Activated B cell treated with CpG ODN at 0.5 μM for 24 hours (primary cell): Measurements from ENCODE around the gene MAD1L1. TPM values are rescaled to one million over a fixed set of nuclear protein-coding genes. Genes with fewer than 3 reads are reported as not detected.

Source experiments
- ATAC-seq: fragments of 200-7000 bp; cut with Tn5 transposase; one replicate; pipeline ENCODE4 v1.10.0; 2021; ENCODE audit warnings: low read depth, mild to moderate bottlenecking, moderate library complexity
- CTCF ChIA-PET: fragments of 350-600 bp; sonication (Branson Sonifier 250); formaldehyde crosslinking; loops from one replicate; lab custom pipeline; 2021; ENCODE audit warnings: antibody characterized with exemption; lab: Charles Lee
- POLR2A ChIA-PET: fragments of 350-600 bp; sonication (Branson Sonifier 250); formaldehyde crosslinking; loops from one replicate; lab custom pipeline; 2021; ENCODE audit warnings: antibody characterized with exemption; lab: Charles Lee
- DNase-seq: peaks from one replicate; pipeline ENCODE4 v3.0.0; 2022
- H3K27ac Mint-ChIP-seq: one replicate; pipeline ENCODE4 v1.8.0; 2020; ENCODE audit warnings: mixed read lengths
- H3K27me3 Mint-ChIP-seq: one replicate; pipeline ENCODE4 v1.8.0; 2021; ENCODE audit warnings: mixed read lengths
- H3K36me3 Mint-ChIP-seq: one replicate; pipeline ENCODE4 v1.8.0; 2021; ENCODE audit warnings: low read depth, mixed read lengths
- H3K4me1 Mint-ChIP-seq: one replicate; pipeline ENCODE4 v1.8.0; 2021; ENCODE audit warnings: mixed read lengths
- H3K4me3 Mint-ChIP-seq: one replicate; pipeline ENCODE4 v1.8.0; 2020; ENCODE audit warnings: mild to moderate bottlenecking, mixed read lengths
- H3K9me3 Mint-ChIP-seq: one replicate; pipeline ENCODE4 v1.8.0; 2020; ENCODE audit warnings: mixed read lengths
- intact Hi-C: fragments of 100-400 bp; cut with micrococcal nuclease; formaldehyde crosslinking; loops from one replicate; pipeline ENCODE4 v1.15.1; 2024
- total RNA-seq: library from RNA; stranded (reverse); gene quantifications from 2 replicates; pipeline ENCODE4 v1.2.3, GENCODE V29; 2022
- TF ChIP-seq, protein P1 (sequence below): fragments of 200-600 bp; IDR thresholded peaks from one replicate; pipeline ENCODE4 v1.8.0; 2022; ENCODE audit warnings: antibody characterized with exemption, mild to moderate bottlenecking

MAD1L1 gene
- total RNA-seq, 1 donor from 2014 or later, result 54.6 TPM

DNA sequence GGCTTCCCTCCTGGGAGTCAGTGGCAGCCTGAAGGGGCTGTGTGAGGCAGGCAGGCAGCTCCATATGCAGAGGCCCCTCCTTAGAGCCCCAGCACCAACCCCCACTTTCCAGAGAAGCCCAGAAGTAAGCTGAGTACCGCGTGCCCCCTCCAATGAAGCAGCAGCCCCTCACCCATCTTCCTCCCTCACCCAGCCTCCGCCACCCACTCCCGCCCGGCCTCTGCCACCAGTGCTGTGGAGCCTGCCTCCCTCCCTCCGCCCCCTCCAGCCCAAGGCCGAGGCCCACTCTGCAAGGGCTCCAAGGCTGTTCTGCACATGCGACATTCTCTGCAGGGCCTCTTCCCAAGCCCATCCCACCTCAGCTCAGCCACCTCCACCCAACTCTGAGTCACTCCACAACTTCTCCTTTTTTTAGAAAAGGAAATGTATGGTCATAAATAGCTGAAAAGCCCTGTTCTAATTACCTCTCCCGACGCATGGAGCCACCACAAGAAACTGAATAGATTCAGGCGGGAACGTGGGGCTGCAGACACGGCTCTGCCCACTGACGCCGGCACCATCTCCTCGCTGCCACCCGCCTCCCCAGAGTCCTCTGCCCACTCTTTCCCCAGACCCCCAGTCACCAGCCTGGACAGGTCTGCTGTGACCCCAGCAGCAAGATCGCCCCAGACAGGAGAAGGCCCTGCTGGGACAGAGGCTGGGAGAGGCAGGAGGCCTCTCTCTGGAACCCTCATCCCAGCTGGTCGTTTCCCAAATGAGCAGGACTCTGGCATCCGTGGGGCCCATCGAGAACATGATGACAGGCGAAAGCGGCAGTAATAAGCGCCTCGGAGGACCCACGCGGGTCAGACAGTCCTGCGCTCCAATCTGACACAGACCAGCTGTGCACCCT, 213.9 kb downstream of the MAD1L1 start:
- Mint-ChIP-seq H3K9me3 (no peaks in the 10 kb centered on the region), H3K27ac (peak overlapping the region; percentile 88), H3K27me3 (no peaks in the 10 kb centered on the region), H3K4me1 (peaks cover 44% of the 10 kb centered on the region), H3K36me3 (peaks cover 6% of the 10 kb centered on the region), H3K4me3 (peak overlapping the region; percentile 69)
- peak; percentile 26 for ATAC-seq
- ChIA-PET CTCF (no interaction called here), POLR2A (interaction anchor here (0.6 to 1.7 kb wide), 5 partner anchors 12 to 79 kb away, joined by 3 to 11 read pairs (median 4); no protein-coding TSS in a partner anchor)
- TF ChIP-seq, protein P1, sequence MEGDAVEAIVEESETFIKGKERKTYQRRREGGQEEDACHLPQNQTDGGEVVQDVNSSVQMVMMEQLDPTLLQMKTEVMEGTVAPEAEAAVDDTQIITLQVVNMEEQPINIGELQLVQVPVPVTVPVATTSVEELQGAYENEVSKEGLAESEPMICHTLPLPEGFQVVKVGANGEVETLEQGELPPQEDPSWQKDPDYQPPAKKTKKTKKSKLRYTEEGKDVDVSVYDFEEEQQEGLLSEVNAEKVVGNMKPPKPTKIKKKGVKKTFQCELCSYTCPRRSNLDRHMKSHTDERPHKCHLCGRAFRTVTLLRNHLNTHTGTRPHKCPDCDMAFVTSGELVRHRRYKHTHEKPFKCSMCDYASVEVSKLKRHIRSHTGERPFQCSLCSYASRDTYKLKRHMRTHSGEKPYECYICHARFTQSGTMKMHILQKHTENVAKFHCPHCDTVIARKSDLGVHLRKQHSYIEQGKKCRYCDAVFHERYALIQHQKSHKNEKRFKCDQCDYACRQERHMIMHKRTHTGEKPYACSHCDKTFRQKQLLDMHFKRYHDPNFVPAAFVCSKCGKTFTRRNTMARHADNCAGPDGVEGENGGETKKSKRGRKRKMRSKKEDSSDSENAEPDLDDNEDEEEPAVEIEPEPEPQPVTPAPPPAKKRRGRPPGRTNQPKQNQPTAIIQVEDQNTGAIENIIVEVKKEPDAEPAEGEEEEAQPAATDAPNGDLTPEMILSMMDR, result no peak
- intact Hi-C loops, result loop anchor here (1.0 to 5.0 kb wide), 6 partner anchors 19 to 354 kb away; no protein-coding TSS in a partner anchor
- peak; percentile 32 for DNase-seq

DNA sequence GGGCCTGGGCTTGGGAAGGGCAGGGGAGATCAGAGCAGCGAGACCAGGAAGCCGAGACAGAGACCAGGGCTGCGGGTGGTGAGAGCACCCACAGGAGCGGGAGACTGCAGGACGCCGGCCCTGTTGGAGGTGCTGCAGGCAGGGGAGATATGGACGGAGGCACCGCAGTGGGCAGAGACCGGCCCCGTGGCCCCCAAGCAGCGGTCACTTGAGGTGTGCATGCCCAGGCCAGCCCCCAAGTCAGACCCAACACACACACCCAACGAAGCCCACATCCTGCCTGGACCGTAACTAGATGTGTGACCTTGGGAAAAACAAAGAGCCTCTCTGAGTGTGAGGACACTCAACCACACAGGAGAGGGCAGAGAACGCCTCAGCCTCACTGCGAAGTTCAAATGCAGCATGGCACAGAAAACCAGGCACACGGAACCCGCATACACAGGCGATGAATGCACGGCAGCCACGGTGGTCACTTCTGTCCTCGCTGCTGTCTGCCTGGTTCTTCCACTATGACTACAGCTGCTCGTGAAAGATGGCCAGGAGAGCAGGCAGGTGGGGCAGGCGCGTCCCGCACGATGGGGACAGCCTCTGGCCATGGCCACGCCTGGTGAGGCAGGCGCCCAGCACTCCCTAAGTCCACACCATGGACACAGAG, 214.7 kb downstream of the MAD1L1 start:
- H3K27ac Mint-ChIP-seq, result peak overlapping the region; percentile 88
- no peak for DNase-seq
- no peak for ATAC-seq

DNA sequence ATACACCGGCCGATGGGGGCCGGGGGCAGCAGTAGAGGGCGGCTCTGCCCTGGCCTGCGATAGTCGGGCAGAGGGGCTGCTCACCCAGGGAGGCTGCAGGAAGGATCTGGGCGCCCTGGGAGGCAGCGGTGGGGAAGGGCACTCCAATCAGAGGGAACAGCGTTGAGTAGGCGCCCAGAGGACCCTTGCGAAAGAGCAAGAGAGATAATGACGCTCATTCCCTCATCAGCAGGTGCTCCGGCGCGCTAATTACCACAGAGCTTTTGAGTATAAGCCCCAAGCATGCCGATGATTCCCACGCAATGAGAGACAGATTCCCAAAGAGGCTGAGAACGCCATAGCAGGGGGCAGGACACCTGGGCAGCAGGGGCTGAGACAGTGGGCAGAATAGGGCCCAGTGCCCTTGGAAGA, 215.3 kb downstream of the MAD1L1 start:
- no peak for ATAC-seq
- Mint-ChIP-seq H3K27me3 (no peaks in the 10 kb centered on the region), H3K27ac (peak overlapping the region; percentile 62), H3K9me3 (no peaks in the 10 kb centered on the region), H3K4me3 (no peak overlapping the region), H3K36me3 (peaks cover 19% of the 10 kb centered on the region), H3K4me1 (peaks cover 41% of the 10 kb centered on the region)
- intact Hi-C loops, result loop anchor here (5.0 kb wide), 1 partner anchor 95 kb away; no protein-coding TSS in a partner anchor
- TF ChIP-seq, protein P1, result no peak
- ChIA-PET CTCF (no interaction called here), POLR2A (no interaction called here)
- DNase-seq, result no peak

More for the DNA sequence above, 214.7 kb downstream of the MAD1L1 start:
- POLR2A ChIA-PET, result interaction anchor here (0.7 kb wide), 2 partner anchors 13 to 21 kb away, joined by 3 read pairs; no protein-coding TSS in a partner anchor
- Mint-ChIP-seq H3K9me3 (no peaks in the 10 kb centered on the region), H3K4me3 (no peak overlapping the region), H3K4me1 (peaks cover 41% of the 10 kb centered on the region), H3K27me3 (no peaks in the 10 kb centered on the region), H3K36me3 (peaks cover 13% of the 10 kb centered on the region)
- CTCF ChIA-PET, result no interaction called here
- intact Hi-C loops, result loop anchor here (2.0 to 5.0 kb wide), 4 partner anchors 55 to 353 kb away; no protein-coding TSS in a partner anchor
- TF ChIP-seq, protein P1, result no peak

DNA sequence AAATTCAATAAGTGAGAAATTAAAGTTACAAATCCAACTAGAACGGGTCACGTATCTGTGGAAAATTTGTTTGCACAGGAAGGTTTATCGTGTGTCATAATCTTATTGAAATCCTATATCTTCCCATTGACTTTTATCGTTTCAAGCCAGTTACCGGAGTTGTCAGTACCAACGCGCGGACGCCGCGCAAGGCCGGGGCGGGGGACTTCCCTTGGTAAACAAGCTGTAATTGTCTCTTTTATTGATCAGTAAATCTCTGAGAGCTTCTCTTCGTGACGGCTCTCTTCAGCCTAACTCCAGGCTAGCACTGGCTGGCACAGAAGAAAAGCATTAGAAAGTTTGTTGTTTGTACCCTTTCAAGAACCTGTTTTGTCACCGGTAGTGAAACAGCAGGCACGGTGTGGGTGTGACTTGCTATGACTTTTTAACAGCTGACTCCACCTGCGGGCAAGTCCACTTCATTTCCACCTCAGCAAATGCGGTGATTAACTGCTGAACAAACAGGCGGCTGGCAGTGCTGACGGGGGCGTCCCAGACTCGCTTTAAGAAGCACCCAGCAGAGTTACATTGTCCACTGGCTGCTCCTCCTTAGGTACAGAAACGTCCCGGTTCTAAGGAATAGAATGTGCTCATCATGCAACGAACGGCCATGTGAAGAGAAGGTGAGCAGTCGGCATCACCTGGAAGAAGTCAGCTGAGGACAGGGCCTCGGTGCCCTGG, 215.8 kb downstream of the MAD1L1 start:
- TF ChIP-seq, protein P1, result no peak
- peaks cover 39% of the 10 kb centered on the region for H3K4me1 Mint-ChIP-seq
- DNase-seq (no peak), ATAC-seq (no peak)
- H3K27ac Mint-ChIP-seq, result no peak overlapping the region
- intact Hi-C loops, result loop anchor here (5.0 kb wide), 1 partner anchor 95 kb away; no protein-coding TSS in a partner anchor
- no peaks in the 10 kb centered on the region for H3K27me3 Mint-ChIP-seq
- H3K9me3 Mint-ChIP-seq, result no peaks in the 10 kb centered on the region
- H3K4me3 Mint-ChIP-seq, result no peak overlapping the region
- CTCF ChIA-PET, result interaction anchor here (0.6 kb wide), 1 partner anchor 282 kb away, joined by 3 read pairs; no protein-coding TSS in a partner anchor
- H3K36me3 Mint-ChIP-seq, result peaks cover 24% of the 10 kb centered on the region
- POLR2A ChIA-PET, result interaction anchor here (0.8 to 0.9 kb wide), 2 partner anchors 24 to 49 kb away, joined by 3 to 4 read pairs; no protein-coding TSS in a partner anchor
